H1 (cell line): ENCODE results near the gene MEGF11. TPM values are rescaled to one million over a fixed set of nuclear protein-coding genes. Genes with fewer than 3 reads are reported as not detected.

ENCODE experiments used
- CTCF ChIA-PET: fragments of 300-600 bp; sonication (Branson Sonifier 250); formaldehyde crosslinking; loops from one replicate; lab custom pipeline; 2021; ENCODE audit not compliant: partially characterized antibody; lab: Charles Lee
- POLR2A ChIA-PET: fragments of 300-600 bp; sonication (Branson Sonifier 250); formaldehyde crosslinking; loops from one replicate; lab custom pipeline; 2021; ENCODE audit warnings: inconsistent platforms; ENCODE audit not compliant: partially characterized antibody; lab: Charles Lee
- DNase-seq, 2 experiments: peaks; one replicate each; pipeline versions ENCODE4 v3.0.0 to v3.0.0-alpha.2; 2010 to 2022; ENCODE audit warnings: low spot score in 2 of 2, low read depth in 1 of 2, mixed read lengths in 1 of 2
- FAIRE-seq: peaks from 2 replicates; lab custom pipeline; 2011; peaks lifted over from hg19 to GRCh38; lab: Jason Lieb, UNC
- H2AFZ ChIP-seq: 2 replicates; pipeline ENCODE4 v1.8.1; 2012; ENCODE audit warnings: low read length, inconsistent platforms
- H2AK5ac ChIP-seq: 2 replicates; pipeline ENCODE4 v1.6.1; 2013; ENCODE audit warnings: low read depth, low read length
- H2BK120ac ChIP-seq: replicated peaks from 2 replicates; pipeline ENCODE3; 2013; ENCODE audit warnings: low read depth, low read length, inconsistent platforms
- H2BK12ac ChIP-seq: 2 replicates; pipeline ENCODE4 v1.6.1; 2013; ENCODE audit warnings: low read depth, low read length
- H2BK15ac ChIP-seq: 2 replicates; pipeline ENCODE4 v1.6.1; 2013; ENCODE audit warnings: low read length
- H2BK20ac ChIP-seq: 2 replicates; pipeline ENCODE4 v1.6.1; 2013; ENCODE audit warnings: low read length
- H2BK5ac ChIP-seq: 2 replicates; pipeline ENCODE4 v1.6.1; 2013; ENCODE audit warnings: low read depth, low read length
- H3K14ac ChIP-seq: 2 replicates; pipeline ENCODE4 v1.6.1; 2013; ENCODE audit warnings: inconsistent platforms; ENCODE audit not compliant: insufficient read length
- H3K18ac ChIP-seq: 2 replicates; pipeline ENCODE4 v1.6.1; 2013; ENCODE audit warnings: low read length; ENCODE audit errors: extremely low read depth
- H3K23ac ChIP-seq: 2 replicates; pipeline ENCODE4 v1.6.1; 2013; ENCODE audit warnings: inconsistent platforms; ENCODE audit not compliant: insufficient read length
- H3K23me2 ChIP-seq: 2 replicates; pipeline ENCODE4 v1.6.1; 2013; ENCODE audit warnings: low read depth, low read length
- H3K27ac ChIP-seq: 2 replicates; pipeline ENCODE4 v1.6.1; 2011; ENCODE audit warnings: low read depth, low read length, inconsistent platforms
- H3K27me3 ChIP-seq, 4 experiments: replicated peaks in 1 of 4; 1 replicate in 1 of 4; 2 replicates in 3 of 4; pipeline versions ENCODE4 v1.6.1 to v1.8.1; 2011 to 2013; ENCODE audit warnings: low read length in 3 of 4, mild to moderate bottlenecking in 3 of 4, inconsistent platforms in 2 of 4, mixed read lengths in 2 of 4, moderate library complexity in 1 of 4; ENCODE audit not compliant: control insufficient read depth in 3 of 4, insufficient read depth in 3 of 4; ENCODE audit errors: extremely low read depth in 1 of 4
- H3K36me3 ChIP-seq, 4 experiments: 2 replicates each; pipeline versions ENCODE4 v1.6.1 to v1.8.1; 2011 to 2013; ENCODE audit warnings: mild to moderate bottlenecking in 4 of 4, low read length in 3 of 4, moderate library complexity in 2 of 4, control low read depth in 1 of 4, inconsistent platforms in 1 of 4; ENCODE audit not compliant: insufficient read depth in 4 of 4, control insufficient read depth in 2 of 4
- H3K4ac ChIP-seq: replicated peaks from 2 replicates; pipeline ENCODE3; 2013; ENCODE audit warnings: low read length, low read depth, mixed read lengths, inconsistent platforms; ENCODE audit not compliant: insufficient read length
- H3K4me1 ChIP-seq, 4 experiments: replicated peaks in 1 of 4; 1 replicate in 1 of 4; 2 replicates in 3 of 4; pipeline versions ENCODE4 v1.6.1 to v1.8.1; 2011 to 2013; ENCODE audit warnings: low read length in 3 of 4, inconsistent platforms in 2 of 4, mixed read lengths in 1 of 4; ENCODE audit not compliant: insufficient read depth in 4 of 4, control insufficient read depth in 3 of 4
- H3K4me2 ChIP-seq, 2 experiments: 2 replicates each; pipeline versions ENCODE4 v1.6.1 to v1.8.1; 2011 to 2013; ENCODE audit warnings: low read depth in 2 of 2, low read length in 2 of 2, control low read depth in 1 of 2, inconsistent platforms in 1 of 2, mild to moderate bottlenecking in 1 of 2; ENCODE audit not compliant: insufficient read depth in 1 of 2
- H3K4me3 ChIP-seq, 4 experiments: fragments of 200-600, 300-600 bp in 1 of 4; sonication (generic), shearing (Covaris generic), sonication (Bioruptor Twin) in 1 of 4; 2 replicates each; pipeline versions ENCODE4 v1.5.1 to v1.8.1; 2011 to 2016; ENCODE audit warnings: low read length in 4 of 4, low read depth in 3 of 4, control low read depth in 2 of 4, inconsistent platforms in 2 of 4, mild to moderate bottlenecking in 2 of 4, mixed read lengths in 1 of 4, moderate library complexity in 1 of 4; ENCODE audit not compliant: insufficient read depth in 2 of 4; ENCODE audit errors: extremely low read depth in 1 of 4
- H3K56ac ChIP-seq: replicated peaks from 2 replicates; pipeline ENCODE3; 2013; ENCODE audit warnings: low read depth, mild to moderate bottlenecking, mixed read lengths, low read length, inconsistent platforms; ENCODE audit not compliant: insufficient read length
- H3K79me1 ChIP-seq: 2 replicates; pipeline ENCODE4 v1.6.1; 2013; ENCODE audit warnings: low read depth, low read length, control low read depth
- H3K79me2 ChIP-seq, 2 experiments: 2 replicates each; pipeline versions ENCODE4 v1.6.1 to v1.8.1; 2012 to 2013; ENCODE audit warnings: low read length in 2 of 2, mild to moderate bottlenecking in 2 of 2, inconsistent platforms in 1 of 2; ENCODE audit not compliant: insufficient read depth in 2 of 2, control insufficient read depth in 1 of 2
- H3K9ac ChIP-seq, 4 experiments: replicated peaks in 1 of 4; 1 replicate in 1 of 4; 2 replicates in 3 of 4; pipeline versions ENCODE4 v1.6.1 to v1.8.1; 2011 to 2013; ENCODE audit warnings: low read depth in 3 of 4, low read length in 3 of 4, control low read depth in 2 of 4, mild to moderate bottlenecking in 2 of 4, moderate library complexity in 2 of 4, inconsistent platforms in 1 of 4; ENCODE audit errors: extremely low read depth in 1 of 4
- H3K9me3 ChIP-seq, 2 experiments: 2 replicates each; pipeline versions ENCODE4 v1.6.1 to v1.8.1; 2012 to 2013; ENCODE audit warnings: mild to moderate bottlenecking in 2 of 2, moderate library complexity in 2 of 2, control low read depth in 1 of 2, inconsistent platforms in 1 of 2, low read depth in 1 of 2, low read length in 1 of 2, mixed read lengths in 1 of 2; ENCODE audit not compliant: insufficient read depth in 2 of 2
- H4K20me1 ChIP-seq, 2 experiments: replicated peaks in 1 of 2; 2 replicates each; pipeline versions ENCODE3 to v1.8.1; 2011 to 2013; ENCODE audit warnings: inconsistent platforms in 2 of 2, low read length in 2 of 2, mild to moderate bottlenecking in 1 of 2; ENCODE audit not compliant: insufficient read depth in 2 of 2, control insufficient read depth in 1 of 2
- H4K5ac ChIP-seq: 2 replicates; pipeline ENCODE4 v1.6.1; 2013; ENCODE audit warnings: low read length, low read depth, mixed read lengths, inconsistent platforms; ENCODE audit not compliant: insufficient read length
- H4K8ac ChIP-seq: 2 replicates; pipeline ENCODE4 v1.8.0; 2013; ENCODE audit warnings: mild to moderate bottlenecking, moderate library complexity, low read length, inconsistent platforms; ENCODE audit not compliant: insufficient read depth; ENCODE audit errors: extremely low read depth
- H4K91ac ChIP-seq: replicated peaks from 2 replicates; pipeline ENCODE3; 2013; ENCODE audit warnings: low read length, mixed read lengths, inconsistent platforms; ENCODE audit not compliant: insufficient read length
- CEBPB ChIP-seq: IDR thresholded peaks from 2 replicates; pipeline ENCODE4 v1.6.1; 2012; ENCODE audit warnings: low read depth, low read length
- FOSL1 ChIP-seq: IDR thresholded peaks from 2 replicates; pipeline ENCODE4 v1.6.1; 2011; ENCODE audit warnings: mild to moderate bottlenecking, low read depth, low read length, moderate library complexity; ENCODE audit not compliant: insufficient read depth
- GABPA ChIP-seq: IDR thresholded peaks from 2 replicates; pipeline ENCODE4 v1.6.1; 2011; ENCODE audit warnings: mild to moderate bottlenecking, low read length, moderate library complexity, borderline replicate concordance; ENCODE audit not compliant: insufficient read depth
- HDAC2 ChIP-seq, 2 experiments: fragments of 300-600 bp in 1 of 2; sonication (generic) in 1 of 2; IDR thresholded peaks; 2 replicates each; pipeline ENCODE4 v1.6.1; 2011 to 2012; ENCODE audit warnings: low read depth in 2 of 2, low read length in 2 of 2, mild to moderate bottlenecking in 2 of 2, moderate library complexity in 2 of 2, borderline replicate concordance in 1 of 2, inconsistent platforms in 1 of 2
- RFX5 ChIP-seq: IDR thresholded peaks from 2 replicates; pipeline ENCODE4 v1.6.1; 2011; ENCODE audit warnings: low read depth, low read length, improper control_type of control experiment, borderline replicate concordance
- SIRT6 ChIP-seq: IDR thresholded peaks from one replicate; pipeline ENCODE4 v1.7.1; 2012; ENCODE audit warnings: low read length, inconsistent platforms
- SP2 ChIP-seq: IDR thresholded peaks from 2 replicates; pipeline ENCODE4 v1.6.1; 2012; ENCODE audit warnings: mild to moderate bottlenecking, low read length, inconsistent platforms
- WGBS, 2 experiments: shearing (Covaris generic) in 1 of 2; methylation state at CpG; one replicate each; pipeline versions ENCODE4 v1.1.6 to v1.1.7; 2013 to 2015; ENCODE audit warnings: low lambda C conversion rate in 2 of 2, mixed read lengths in 2 of 2, inconsistent platforms in 1 of 2, low coverage in 1 of 2, missing lambda C conversion rate in 1 of 2; ENCODE audit not compliant: insufficient replicate concordance in 2 of 2, insufficient coverage in 1 of 2, insufficient read length in 1 of 2; ENCODE audit errors: extremely low coverage in 1 of 2, missing lambda C conversion rate in 1 of 2; 5-methylcytosine and 5-hydroxymethylcytosine counted together
- polyA plus RNA-seq, 7 experiments: library from polyadenylated mRNA; depleted of rRNA in 3 of 7; stranded (reverse) in 5 of 7; unstranded in 2 of 7; fragments of >200 nt in 5 of 7; fragments of 200-250 nt in 2 of 7; gene quantifications; 1 replicate in 5 of 7; 2 replicates in 1 of 7; 4 replicates in 1 of 7; pipeline versions ENCODE4 v1.2.1 to v1.2.3, GENCODE V29; 2011 to 2013; ENCODE audit warnings: missing spikeins in 2 of 7, mixed read lengths in 2 of 7
- total RNA-seq: library from RNA; stranded (reverse); fragmentation: NEBNext Ultra II Directional; extraction: Animal tissue kit (Norgen Biotek cat#: 25700); gene quantifications from 2 replicates; pipeline ENCODE4 v1.2.1, GENCODE V29; 2021
- TF ChIP-seq, protein P1 (sequence below): IDR thresholded peaks from 2 replicates; pipeline ENCODE4 v1.6.1; 2011; ENCODE audit warnings: low read length, improper control_type of control experiment

The MEGF11 gene
- total and polyA plus RNA-seq, 2 of the 8 experiments (the other 6 are each of a cell fraction or from before 2014, with no cell fraction given): 4.4 to 4.8 TPM

DNA sequence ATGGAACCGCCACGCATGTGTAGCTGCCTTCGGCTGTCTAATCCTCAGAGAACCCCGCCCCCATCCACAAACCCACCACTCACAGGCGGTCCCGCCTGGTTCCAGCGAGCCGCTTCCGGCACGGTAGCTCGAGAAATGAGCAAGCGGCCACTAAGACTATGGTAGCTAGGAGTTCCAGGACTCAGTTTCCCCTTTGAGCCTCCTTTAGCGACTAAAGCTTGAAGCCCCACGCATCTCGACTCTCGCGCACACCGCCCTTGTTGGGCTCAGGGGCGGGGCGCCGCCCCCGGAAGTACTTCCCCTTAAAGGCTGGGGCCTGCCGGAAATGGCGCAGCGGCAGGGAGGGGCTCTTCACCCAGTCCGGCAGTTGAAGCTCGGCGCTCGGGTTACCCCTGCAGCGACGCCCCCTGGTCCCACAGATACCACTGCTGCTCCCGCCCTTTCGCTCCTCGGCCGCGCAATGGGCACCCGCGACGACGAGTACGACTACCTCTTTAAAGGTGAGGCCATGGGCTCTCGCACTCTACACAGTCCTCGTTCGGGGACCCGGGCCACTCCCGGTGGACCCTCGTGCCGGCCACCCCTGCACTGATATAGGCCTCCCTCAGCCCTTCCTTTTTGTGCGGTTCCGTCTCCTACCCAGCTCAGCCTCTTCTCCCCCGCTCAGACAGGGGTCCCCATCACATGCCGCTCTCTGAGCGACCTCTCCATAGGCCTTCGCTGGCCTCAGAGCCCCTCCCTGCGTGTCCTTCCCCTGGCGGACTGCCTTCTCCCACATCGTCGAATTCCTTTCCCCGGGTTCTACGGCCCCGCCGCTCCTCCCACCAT lies 384.2 kb downstream of the MEGF11 start, which contains the start of gene RAB11A:
Gene RAB11A (plus strand): TSS at position 366 of the 828 bp plus-strand sequence. CDS start 95 bp downstream, at position 461.
- no peak for FAIRE-seq
- Histone ChIP-seq H3K4ac (peak within 1 kb of the TSS; percentile 76), H3K79me1 (no peaks in the 10 kb centered on the region; the same call in 1 of the 2 replicates), H2BK120ac (no peak within 1 kb of the TSS), H3K23ac (no peak within 1 kb of the TSS), H2BK15ac (peak within 1 kb of the TSS; percentile 96; the same call in 1 of the 2 replicates), H4K8ac (peak within 1 kb of the TSS; percentile 99), H3K79me2 (peaks cover 7 to 45% of the 10 kb centered on the region in 2 experiments), H3K9me3 (no peaks in the 10 kb centered on the region), H3K4me1 (peaks cover 0 to 2% (median 0%) of the 10 kb centered on the region in 4 experiments; a peak in 2 of 7 replicates), H4K20me1 (peaks cover 2 to 3% of the 10 kb centered on the region in 2 experiments), H3K36me3 (no peaks in the 10 kb centered on the region; a peak in 1 of 8 replicates), H4K91ac (peak within 1 kb of the TSS; percentile 90), H4K5ac (peak within 1 kb of the TSS; percentile 99), H3K14ac (no peak within 1 kb of the TSS), H2BK12ac (peak within 1 kb of the TSS; percentile 55), H3K27me3 (no peaks in the 10 kb centered on the region), H3K18ac (peak within 1 kb of the TSS; percentile 100), H3K23me2 (peaks cover 6% of the 10 kb centered on the region; the same call in 1 of the 2 replicates), H3K9ac (peak within 1 kb of the TSS; percentile 78 to 96 (median 94)), H2BK20ac (0 out of 2 replicates have a peak within 1 kb of the TSS, but pooled peaks have one; percentile 9), H3K56ac (peak within 1 kb of the TSS; percentile 94), H2BK5ac (peak within 1 kb of the TSS; percentile 98), H3K4me2 (peak within 1 kb of the TSS; percentile 87 to 89), H3K4me3 (peak within 1 kb of the TSS; percentile 85 to 99 (median 92)), H2AK5ac (no peak within 1 kb of the TSS), H2AFZ (peak within 1 kb of the TSS; percentile 88), H3K27ac (peak within 1 kb of the TSS; percentile 92)
- POLR2A ChIA-PET: interaction anchor here (0.7 to 2.6 kb wide), 42 partner anchors 9 to 636 kb away, joined by 3 to 19 read pairs (median 4); partner anchors contain the start of genes DENND4A, HACD3, INTS14 and RNU5B-1
- DNase-seq: peak; percentile 90 to 97
- 2% methylated on average over 58 of the region's 62 CpGs; no CpG with 5 or more reads in 1 of the 2 experiments for WGBS, 2 experiments
- CTCF ChIA-PET: interaction anchor here (0.6 to 5.5 kb wide), 22 partner anchors 9 to 417 kb away, joined by 3 to 40 read pairs (median 4); partner anchors contain the start of gene DENND4A
- TF ChIP-seq FOSL1 (no peak), CEBPB (peak; percentile 31; the same call in 1 of the 2 replicates), RFX5 (no peak), SIRT6 (no peak), HDAC2 (IDR thresholded peaks at IDR 0.05; ENCODE audit: borderline replicate concordance in 1 of 2, low read depth in 2 of 2, low read length in 2 of 2) (no peak; a peak in 1 of 4 replicates), SP2 (no peak), GABPA (peak; percentile 97)
- TF ChIP-seq, protein P1, sequence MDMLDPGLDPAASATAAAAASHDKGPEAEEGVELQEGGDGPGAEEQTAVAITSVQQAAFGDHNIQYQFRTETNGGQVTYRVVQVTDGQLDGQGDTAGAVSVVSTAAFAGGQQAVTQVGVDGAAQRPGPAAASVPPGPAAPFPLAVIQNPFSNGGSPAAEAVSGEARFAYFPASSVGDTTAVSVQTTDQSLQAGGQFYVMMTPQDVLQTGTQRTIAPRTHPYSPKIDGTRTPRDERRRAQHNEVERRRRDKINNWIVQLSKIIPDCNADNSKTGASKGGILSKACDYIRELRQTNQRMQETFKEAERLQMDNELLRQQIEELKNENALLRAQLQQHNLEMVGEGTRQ: no peak
